GM23248 (cell line): Measurements from ENCODE around the gene PCSK2.

ENCODE experiments used
- EZH2 ChIP-seq: fragments of 200-600 bp; sonication (generic); IDR thresholded peaks from 2 replicates; pipeline ENCODE4 v1.6.1; 2018; ENCODE audit warnings: antibody characterized with exemption, mild to moderate bottlenecking; ENCODE audit not compliant: insufficient read depth, poor library complexity, severe bottlenecking
- EZH2phosphoT487 ChIP-seq: fragments of 200-600 bp; sonication (generic); IDR thresholded peaks from 2 replicates; pipeline ENCODE4 v1.6.1; 2018; ENCODE audit warnings: antibody characterized with exemption, moderate library complexity, mild to moderate bottlenecking, low read depth; ENCODE audit not compliant: insufficient read depth

- TF ChIP-seq EZH2phosphoT487 (no peak), EZH2 (no peak)
Measured at GRCh38 chr20:17177341-17177740, 49.5 kb upstream of the PCSK2 start.
